ENCODE measurements around the gene SORCS1.

SORCS1 gene

GRCh38 chr10:106595281-106595680 lies 569.2 kb downstream of the SORCS1 start:
- no peak for DNase-seq (ENCODE audit: low read depth in 3 of 3)

- no peak for DNase-seq (ENCODE audit: low read depth in 3 of 3)
Observed at GRCh38 chr10:106593876-106594275, 570.6 kb downstream of the SORCS1 start.

- DNase-seq (ENCODE audit: low read depth in 3 of 3), result no peak
Observed at GRCh38 chr10:106592396-106592795, 572.1 kb downstream of the SORCS1 start.

- no peak for DNase-seq (ENCODE audit: low read depth in 3 of 3)
Observed at GRCh38 chr10:106582291-106582690, 582.2 kb downstream of the SORCS1 start.

GRCh38 chr10:106577756-106578155 lies 586.8 kb downstream of the SORCS1 start:
- DNase-seq (ENCODE audit: low read depth in 3 of 3), result no peak

GRCh38 chr10:106577266-106577665 lies 587.2 kb downstream of the SORCS1 start:
- DNase-seq (ENCODE audit: low read depth in 3 of 3), result no peak

GRCh38 chr10:106576534-106576933 lies 588.0 kb downstream of the SORCS1 start:
- DNase-seq (ENCODE audit: low read depth in 3 of 3), result no peak

- DNase-seq (ENCODE audit: low read depth in 3 of 3), result no peak
Observed at GRCh38 chr10:106573106-106573505, 591.4 kb downstream of the SORCS1 start.

GRCh38 chr10:106571192-106571946 lies 593.1 kb downstream of the SORCS1 start:
- DNase-seq (ENCODE audit: low read depth in 3 of 3), result no peak

GRCh38 chr10:106570268-106570667 lies 594.2 kb downstream of the SORCS1 start:
- no peak for DNase-seq (ENCODE audit: low read depth in 3 of 3)

GRCh38 chr10:106567629-106568028 lies 596.9 kb downstream of the SORCS1 start:
- no peak for DNase-seq (ENCODE audit: low read depth in 3 of 3)

GRCh38 chr10:106566873-106567272 lies 597.6 kb downstream of the SORCS1 start:
- DNase-seq (ENCODE audit: low read depth in 3 of 3), result no peak

GRCh38 chr10:106565546-106565945 lies 599.0 kb downstream of the SORCS1 start:
- no peak for DNase-seq (ENCODE audit: low read depth in 3 of 3)

- no peak for DNase-seq (ENCODE audit: low read depth in 3 of 3)
Observed at GRCh38 chr10:106563384-106563783, 601.1 kb downstream of the SORCS1 start.

- DNase-seq (ENCODE audit: low read depth in 3 of 3), result no peak
Observed at GRCh38 chr10:106560925-106561640, 603.4 kb downstream of the SORCS1 start.

GRCh38 chr10:106559442-106559841 lies 605.1 kb downstream of the SORCS1 start:
- DNase-seq (ENCODE audit: low read depth in 3 of 3), result no peak

- no peak for DNase-seq (ENCODE audit: low read depth in 3 of 3)
Observed at GRCh38 chr10:106557951-106558733, 606.4 kb downstream of the SORCS1 start.

- no peak for DNase-seq (ENCODE audit: low read depth in 3 of 3)
Observed at GRCh38 chr10:106557053-106557452, 607.5 kb downstream of the SORCS1 start.

GRCh38 chr10:106555599-106555998 lies 608.9 kb downstream of the SORCS1 start:
- DNase-seq (ENCODE audit: low read depth in 3 of 3), result no peak

- DNase-seq (ENCODE audit: low read depth in 3 of 3), result no peak
Observed at GRCh38 chr10:106551501-106552062, 612.9 kb downstream of the SORCS1 start.

GRCh38 chr10:106548832-106549231 lies 615.7 kb downstream of the SORCS1 start:
- DNase-seq (ENCODE audit: low read depth in 3 of 3), result no peak

- no peak for DNase-seq (ENCODE audit: low read depth in 3 of 3)
Observed at GRCh38 chr10:106547047-106547635, 617.4 kb downstream of the SORCS1 start.
